ENCODE measurements around the gene SURF2.
"Not testable (repeated sequence)": the region's sequence is repeated elsewhere in the genome, so short reads cannot be mapped to it uniquely, and the experiment has no call there.

The SURF2 gene

GRCh38 chr9:133377721-133378216, 21.4 kb downstream of the SURF2 start:
- no peak for DNase-seq

- DNase-seq, result no peak
These were observed 22.1 kb downstream of the SURF2 start for GRCh38 chr9:133378408-133378962.

GRCh38 chr9:133379153-133380086, 23.1 kb downstream of the SURF2 start:
- no peak for DNase-seq

DNA sequence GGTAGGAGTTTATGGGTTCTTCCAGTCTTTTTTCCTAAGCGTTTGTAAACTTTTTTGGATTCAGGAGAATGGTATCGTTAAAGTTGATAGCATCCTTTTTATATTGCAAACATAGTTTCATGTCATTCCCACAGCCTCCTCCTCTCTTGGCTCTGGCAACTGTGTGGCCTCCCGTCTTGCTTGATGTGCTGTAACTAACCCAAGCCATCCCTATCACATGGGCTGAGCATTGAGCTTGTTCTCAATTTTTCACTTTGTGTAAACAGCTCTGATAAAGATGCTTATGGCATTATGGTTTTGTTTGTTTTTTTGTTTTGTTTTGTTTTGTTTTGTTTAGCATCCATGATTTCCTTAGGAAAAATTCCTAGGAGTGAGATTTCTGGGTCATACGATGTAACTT, 24.4 kb downstream of the SURF2 start:
- no peak for DNase-seq

DNA sequence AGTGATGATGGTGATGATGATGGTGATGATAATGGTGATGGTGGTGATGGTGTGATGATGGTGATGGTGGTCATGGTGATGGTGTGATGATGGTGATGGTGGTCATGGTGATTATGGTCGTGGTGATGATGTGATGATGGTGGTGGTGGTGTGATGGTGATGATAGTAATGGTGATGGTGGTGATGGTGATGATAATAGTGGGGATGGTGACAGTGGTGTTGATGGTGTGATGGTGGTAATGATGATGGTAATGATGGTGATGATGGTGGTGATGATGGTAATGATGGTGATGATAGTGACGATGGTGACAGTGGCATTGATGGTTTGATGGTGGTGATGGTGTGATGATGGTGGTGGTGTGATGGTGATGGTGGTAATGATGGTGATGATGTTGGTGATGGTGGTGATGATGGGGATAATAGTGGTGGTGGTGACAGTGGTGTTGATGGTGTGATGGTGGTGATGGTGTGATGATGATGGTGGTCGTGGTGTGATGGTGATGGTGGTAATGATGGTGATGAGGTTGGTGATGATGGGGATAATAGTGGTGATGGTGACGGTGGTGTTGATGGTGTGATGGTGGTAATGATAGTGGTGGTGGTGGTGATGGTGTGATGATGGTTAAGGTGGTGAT, 26.3 kb downstream of the SURF2 start:
- DNase-seq, result no peak

GRCh38 chr9:133383438-133383837, 27.1 kb downstream of the SURF2 start:
- DNase-seq, result no peak

DNA sequence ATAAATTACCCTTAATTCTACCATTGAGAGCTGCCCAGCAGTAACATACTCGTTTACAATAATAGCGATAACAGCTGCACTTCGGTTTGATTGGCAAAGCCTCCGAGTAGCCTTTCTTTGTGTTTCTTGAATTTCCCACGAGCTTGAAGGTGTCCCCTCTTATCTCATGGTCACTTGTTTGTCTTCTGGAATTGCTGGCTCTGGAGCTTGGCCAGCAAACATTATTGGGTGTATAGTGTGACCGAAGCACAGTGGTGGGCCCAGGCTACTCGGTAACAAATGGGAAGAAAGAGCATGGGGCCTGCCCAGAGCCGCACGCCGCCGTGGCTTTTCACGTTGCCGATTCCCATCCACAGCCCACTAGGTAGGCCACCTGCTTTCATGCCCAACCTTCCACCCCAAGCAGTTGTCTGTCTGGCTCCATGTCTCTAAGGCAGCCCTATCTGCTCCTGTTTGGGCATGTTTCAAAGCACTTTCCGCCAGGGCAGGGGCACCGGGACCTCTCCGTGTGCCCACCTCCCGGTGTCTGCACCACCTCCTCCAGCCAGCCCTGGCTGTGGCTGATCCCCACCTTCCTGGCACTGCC, 28.5 kb downstream of the SURF2 start:
- DNase-seq, result no peak

GRCh38 chr9:133385452-133385851, 29.1 kb downstream of the SURF2 start:
- no peak for DNase-seq

DNA sequence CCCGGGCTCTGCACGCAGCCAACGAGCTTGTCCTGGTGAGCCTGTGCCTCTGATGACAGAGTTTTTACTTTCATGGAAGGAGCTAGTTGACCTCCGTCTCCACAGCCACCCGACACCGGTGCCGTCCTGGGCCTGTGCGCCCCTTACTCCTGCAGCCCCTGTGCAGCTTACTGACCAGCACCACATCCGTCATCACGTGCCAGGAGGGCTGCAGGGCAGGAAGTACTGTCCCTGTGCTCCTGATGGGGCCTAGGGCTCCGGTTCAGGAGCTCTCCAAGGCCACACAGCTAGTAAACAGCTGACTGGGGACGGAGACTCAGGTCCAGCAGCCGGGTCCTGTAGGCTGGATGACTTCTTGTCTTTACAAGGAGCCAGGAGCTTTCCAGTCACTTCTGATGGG, 30.0 kb downstream of the SURF2 start:
- DNase-seq, result no peak

- no peak for DNase-seq
These were observed 31.3 kb downstream of the SURF2 start for GRCh38 chr9:133387680-133388079.

- no peak for DNase-seq
These were observed 32.7 kb downstream of the SURF2 start for GRCh38 chr9:133389025-133389557.

DNA sequence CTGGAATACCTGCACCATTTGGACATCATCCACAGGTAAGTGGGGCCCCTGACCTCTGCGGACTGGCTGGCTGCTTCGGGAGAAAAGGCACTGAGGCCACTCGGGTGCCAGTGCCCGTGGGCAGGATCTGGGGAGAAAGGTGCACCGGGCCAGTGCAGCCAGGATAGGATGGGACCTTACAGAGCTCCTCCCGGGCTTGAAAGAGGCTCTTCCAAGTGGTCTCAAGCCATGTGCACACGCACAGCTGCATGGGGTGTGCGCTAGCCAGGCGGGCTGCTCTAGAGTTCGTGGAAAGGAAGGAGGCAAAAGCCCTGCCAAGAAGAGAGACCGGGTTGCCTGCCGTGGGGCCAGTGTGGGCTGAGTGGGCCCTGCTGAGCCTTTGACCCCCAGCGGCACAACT, 33.2 kb downstream of the SURF2 start:
- no peak for DNase-seq

DNA sequence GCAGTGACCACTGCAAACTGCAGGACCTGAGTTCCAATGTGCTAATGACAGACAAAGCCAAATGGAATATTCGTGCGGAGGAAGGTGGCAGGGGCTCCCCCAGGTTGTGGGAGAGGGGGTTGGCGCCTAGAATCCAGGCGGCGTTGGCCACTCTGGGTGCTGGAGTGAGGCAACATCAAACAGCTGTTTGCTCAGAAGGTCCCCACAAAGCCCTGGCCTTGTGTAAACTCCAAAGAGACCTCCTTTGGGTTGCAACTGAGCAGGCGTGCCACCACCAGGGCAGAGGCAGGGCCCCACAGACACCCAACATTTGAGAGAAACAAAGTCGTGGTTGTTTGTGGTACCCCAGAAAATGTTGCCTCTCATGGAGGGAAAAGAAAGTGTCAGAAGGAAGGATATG, 34.4 kb downstream of the SURF2 start:
- no peak for DNase-seq

DNA sequence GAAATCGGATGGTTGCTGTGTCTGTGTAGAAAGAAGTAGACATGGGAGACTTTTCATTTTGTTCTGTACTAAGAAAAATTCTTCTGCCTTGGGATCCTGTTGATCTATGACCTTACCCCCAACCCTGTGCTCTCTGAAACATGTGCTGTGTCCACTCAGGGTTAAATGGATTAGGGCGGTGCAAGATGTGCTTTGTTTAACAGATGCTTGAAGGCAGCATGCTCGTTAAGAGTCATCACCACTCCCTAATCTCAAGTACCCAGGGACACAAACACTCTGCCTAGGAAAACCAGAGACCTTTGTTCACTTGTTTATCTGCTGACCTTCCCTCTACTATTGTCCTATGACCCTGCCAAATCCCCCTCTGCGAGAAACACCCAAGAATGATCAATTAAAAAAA, 35.1 kb downstream of the SURF2 start:
- DNase-seq, result not testable (repeated sequence)

GRCh38 chr9:133392308-133392707, 36.0 kb downstream of the SURF2 start:
- DNase-seq, result not testable (repeated sequence)

- no peak for DNase-seq
These were observed 37.0 kb downstream of the SURF2 start for GRCh38 chr9:133393399-133393798.

- no peak for DNase-seq
These were observed 38.4 kb downstream of the SURF2 start for GRCh38 chr9:133394687-133395271.

DNA sequence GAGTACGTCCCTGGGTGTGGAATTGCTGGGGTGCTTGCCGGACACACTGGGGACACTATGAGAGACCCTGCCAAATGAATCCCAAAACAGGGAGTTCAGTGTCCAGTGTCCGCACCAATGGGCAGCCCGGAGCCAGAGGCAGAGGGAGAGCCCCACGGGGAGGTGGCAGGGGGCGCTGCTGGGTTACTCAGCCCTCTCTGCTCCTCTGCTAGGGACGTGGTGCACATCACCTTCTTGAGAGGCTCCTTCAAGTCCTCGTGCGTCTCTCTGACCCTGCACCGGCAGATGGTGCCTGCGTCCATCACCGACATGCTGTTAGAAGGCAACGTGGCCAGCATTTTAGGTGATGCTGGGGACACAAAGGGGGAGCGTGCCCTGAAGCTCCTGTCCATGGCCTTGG, 40.6 kb downstream of the SURF2 start:
- DNase-seq, result peak in 2 of 4 experiments; percentile 14 to 24

GRCh38 chr9:133397370-133397769, 41.0 kb downstream of the SURF2 start:
- DNase-seq, result no peak

DNA sequence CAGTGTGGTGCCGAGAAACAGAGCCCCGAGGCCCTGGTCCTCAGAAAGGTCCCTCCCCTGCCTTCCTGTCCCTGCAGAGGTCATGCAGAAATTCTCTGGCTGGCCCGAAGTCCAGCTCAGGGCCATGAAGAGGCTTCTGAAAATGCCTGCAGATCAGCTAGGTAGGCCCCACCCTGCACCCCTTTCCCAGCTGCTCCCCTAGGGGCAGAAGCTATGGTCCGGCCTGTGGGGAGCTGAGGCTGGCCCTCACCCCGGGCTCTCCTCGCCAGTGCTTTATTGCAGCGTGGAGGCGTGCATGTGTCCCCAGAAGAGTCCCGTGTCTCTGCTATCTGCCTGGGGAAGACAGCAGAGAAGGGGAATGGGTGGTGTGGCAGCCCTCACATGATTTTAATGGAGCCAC, 41.5 kb downstream of the SURF2 start:
- DNase-seq, result no peak

GRCh38 chr9:133400292-133400691, 43.9 kb downstream of the SURF2 start:
- no peak for DNase-seq

GRCh38 chr9:133401588-133401987, 45.2 kb downstream of the SURF2 start:
- DNase-seq, result no peak

GRCh38 chr9:133402689-133403088, 46.3 kb downstream of the SURF2 start:
- no peak for DNase-seq
